ENCODE results near the gene ATP9B. TPM values are rescaled to one million over a fixed set of nuclear protein-coding genes. Genes with fewer than 3 reads are reported as not detected.

ATP9B gene
- polyA plus RNA-seq, 3 donors = 7.2 to 20.3 (median 14.0) TPM

- 83% methylated on average over 1 of the region's 2 CpGs for WGBS (ENCODE audit: insufficient coverage)
- H3K27me3 Mint-ChIP-seq (ENCODE audit: low read depth in 3 of 3) = peaks cover 4 to 9% (median 9%) of the 10 kb centered on the region in 3 donors
- Histone ChIP-seq H3K36me3 (replicated peaks in 1 of 2; ENCODE audit: control insufficient read depth in 1 of 2, insufficient read depth in 2 of 2, low read length in 2 of 2) (no peaks in the 10 kb centered on the region), H3K4me2 (replicated peaks; ENCODE audit: extremely low read depth, low read length, poor library complexity, severe bottlenecking) (no peak overlapping the region), H3K4me1 (ENCODE audit: control insufficient read depth in 1 of 2, insufficient read depth in 2 of 2, low read length in 2 of 2) (no peaks in the 10 kb centered on the region), H3K9me3 (replicated peaks in 1 of 2; ENCODE audit: control insufficient read depth in 1 of 2, insufficient read depth in 1 of 2, low read length in 2 of 2) (peaks cover 0 to 7% of the 10 kb centered on the region in 2 donors), H4K20me1 (ENCODE audit: insufficient read depth, low read length) (no peaks in the 10 kb centered on the region), H2AFZ (ENCODE audit: insufficient read depth, low read depth, low read length, poor library complexity, severe bottlenecking) (no peak overlapping the region), H3K27ac (ENCODE audit: low read depth in 1 of 2, low read length in 2 of 2) (no peak overlapping the region), H3K9ac (ENCODE audit: insufficient read depth, low read length, poor library complexity, severe bottlenecking) (no peak overlapping the region), H3K4me3 (replicated peaks in 1 of 3; ENCODE audit: low read depth in 2 of 3, low read length in 3 of 3) (no peak overlapping the region), H3K27me3 (ENCODE audit: control insufficient read depth in 2 of 2, insufficient read depth in 2 of 2, low read length in 2 of 2) (no peaks in the 10 kb centered on the region), H3K79me2 (ENCODE audit: insufficient read depth, low read length) (no peaks in the 10 kb centered on the region)
- no peak overlapping the region for H3K27ac Mint-ChIP-seq
- no peak for TF ChIP-seq CTCF (IDR thresholded peaks at IDR 0.05)
- no peak for DNase-seq
- H3K36me3 Mint-ChIP-seq = no peaks in the 10 kb centered on the region
- intact Hi-C loops (cut with micrococcal nuclease) = no loop called here
- H3K4me1 Mint-ChIP-seq = no peaks in the 10 kb centered on the region
- no peak overlapping the region for H3K4me3 Mint-ChIP-seq
- peaks cover 2 to 16% (median 5%) of the 10 kb centered on the region in 7 donors for H3K9me3 Mint-ChIP-seq
Observed at GRCh38 chr18:79058007-79058406, 11.2 kb upstream of the ATP9B start.

DNA sequence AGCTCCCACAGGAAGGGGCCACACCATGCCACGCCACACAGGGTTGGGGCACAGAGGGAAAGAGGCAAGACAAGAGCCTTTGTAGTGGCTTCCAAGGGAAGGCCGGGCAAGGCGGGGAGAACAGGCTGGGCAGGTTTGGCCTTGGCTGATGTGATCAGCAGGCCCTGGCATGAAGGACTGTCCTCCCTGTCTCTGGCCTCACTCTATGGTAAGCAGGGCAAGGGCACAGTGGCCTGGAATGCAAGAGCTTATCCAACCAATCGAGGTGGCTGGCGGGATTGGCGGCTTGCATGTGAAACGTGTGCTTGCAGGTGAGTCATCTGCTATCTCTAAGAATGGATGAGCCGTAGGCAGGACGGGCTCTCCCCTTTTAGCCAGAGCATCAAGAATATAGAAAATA lies 6.4 kb upstream of the ATP9B start:
- no peak overlapping the region for H3K9ac ChIP-seq (ENCODE audit: insufficient read depth, low read length, poor library complexity, severe bottlenecking)
- H2AFZ ChIP-seq (ENCODE audit: insufficient read depth, low read depth, low read length, poor library complexity, severe bottlenecking) = no peak overlapping the region
- no peak for TF ChIP-seq CTCF (IDR thresholded peaks at IDR 0.05)
- peaks cover 0 to 6% of the 10 kb centered on the region in 2 donors for H3K27me3 ChIP-seq (ENCODE audit: control insufficient read depth in 2 of 2, insufficient read depth in 2 of 2, low read length in 2 of 2)
- H3K36me3 ChIP-seq (replicated peaks in 1 of 2; ENCODE audit: control insufficient read depth in 1 of 2, insufficient read depth in 2 of 2, low read length in 2 of 2) = no peaks in the 10 kb centered on the region
- H3K4me2 ChIP-seq (replicated peaks; ENCODE audit: extremely low read depth, low read length, poor library complexity, severe bottlenecking) = no peak overlapping the region
- H4K20me1 ChIP-seq (ENCODE audit: insufficient read depth, low read length) = no peaks in the 10 kb centered on the region
- 93% methylated on average over 5 of the region's 9 CpGs for whole genome bisulfite sequencing (ENCODE audit: insufficient coverage)
- no peak overlapping the region for H3K4me3 ChIP-seq (replicated peaks in 1 of 3; ENCODE audit: low read depth in 2 of 3, low read length in 3 of 3)
- Mint-ChIP-seq H3K4me3 (no peak overlapping the region), H3K9me3 (peaks cover 20 to 25% (median 23%) of the 10 kb centered on the region in 7 donors), H3K36me3 (peaks cover 3 to 17% of the 10 kb centered on the region in 2 donors), H3K27ac (no peak overlapping the region), H3K4me1 (no peaks in the 10 kb centered on the region), H3K27me3 (ENCODE audit: low read depth in 3 of 3) (peaks cover 10 to 23% (median 15%) of the 10 kb centered on the region in 3 donors)
- H3K4me1 ChIP-seq (ENCODE audit: control insufficient read depth in 1 of 2, insufficient read depth in 2 of 2, low read length in 2 of 2) = no peaks in the 10 kb centered on the region
- intact Hi-C loops (cut with micrococcal nuclease) = loop anchor here (10.0 kb wide), 4 partner anchors 352 to 972 kb away; partner anchors contain the start of genes CTDP1 (in 1 of the 2) and RBFA (in 1 of the 2)
- no peak overlapping the region for H3K27ac ChIP-seq (ENCODE audit: low read depth in 1 of 2, low read length in 2 of 2)
- H3K79me2 ChIP-seq (ENCODE audit: insufficient read depth, low read length) = no peaks in the 10 kb centered on the region
- H3K9me3 ChIP-seq (replicated peaks in 1 of 2; ENCODE audit: control insufficient read depth in 1 of 2, insufficient read depth in 1 of 2, low read length in 2 of 2) = peaks cover 0 to 16% of the 10 kb centered on the region in 2 donors
- no peak for DNase-seq

Measured in CD14-positive monocyte (primary cell).